ENCODE measurements around the gene VPS13D.

- TF ChIP-seq YY1 (IDR thresholded peaks at IDR 0.05; ENCODE audit: insufficient read depth, insufficient read length): no peak
- TF ChIP-seq ZNF274 (IDR thresholded peaks at IDR 0.05; ENCODE audit: low read depth, low read length): no peak
- no peak for TF ChIP-seq SUZ12 (IDR thresholded peaks at IDR 0.05; ENCODE audit: extremely low read depth, insufficient read depth, insufficient read length)
These were observed 211.7 kb downstream of the VPS13D start for GRCh38 chr1:12441414-12442105.

Measured in NT2/D1 (cell line).